ENCODE measurements around the gene TTC12.

GRCh38 chr11:113331441-113331840 is 17.1 kb downstream of the TTC12 start:
- TF ChIP-seq, protein P1, sequence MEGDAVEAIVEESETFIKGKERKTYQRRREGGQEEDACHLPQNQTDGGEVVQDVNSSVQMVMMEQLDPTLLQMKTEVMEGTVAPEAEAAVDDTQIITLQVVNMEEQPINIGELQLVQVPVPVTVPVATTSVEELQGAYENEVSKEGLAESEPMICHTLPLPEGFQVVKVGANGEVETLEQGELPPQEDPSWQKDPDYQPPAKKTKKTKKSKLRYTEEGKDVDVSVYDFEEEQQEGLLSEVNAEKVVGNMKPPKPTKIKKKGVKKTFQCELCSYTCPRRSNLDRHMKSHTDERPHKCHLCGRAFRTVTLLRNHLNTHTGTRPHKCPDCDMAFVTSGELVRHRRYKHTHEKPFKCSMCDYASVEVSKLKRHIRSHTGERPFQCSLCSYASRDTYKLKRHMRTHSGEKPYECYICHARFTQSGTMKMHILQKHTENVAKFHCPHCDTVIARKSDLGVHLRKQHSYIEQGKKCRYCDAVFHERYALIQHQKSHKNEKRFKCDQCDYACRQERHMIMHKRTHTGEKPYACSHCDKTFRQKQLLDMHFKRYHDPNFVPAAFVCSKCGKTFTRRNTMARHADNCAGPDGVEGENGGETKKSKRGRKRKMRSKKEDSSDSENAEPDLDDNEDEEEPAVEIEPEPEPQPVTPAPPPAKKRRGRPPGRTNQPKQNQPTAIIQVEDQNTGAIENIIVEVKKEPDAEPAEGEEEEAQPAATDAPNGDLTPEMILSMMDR (IDR thresholded peaks at IDR 0.05): no peak
- TF ChIP-seq POLR2A (IDR thresholded peaks at IDR 0.05): no peak

Measured in adrenal gland (tissue), 5 donors.